Urinary bladder (tissue), 4 donors: Measurements from ENCODE around the gene MAGEB2. TPM values are rescaled to one million over a fixed set of nuclear protein-coding genes. Genes with fewer than 3 reads are reported as not detected.

Experiments
- DNase-seq: peaks from one replicate; pipeline ENCODE4 v3.0.0-alpha.2; 2015; ENCODE audit errors: extremely low spot score
- H3K27ac ChIP-seq: one replicate; pipeline ENCODE4 v1.5.1; 2013; ENCODE audit warnings: low read depth, mild to moderate bottlenecking, moderate library complexity
- H3K36me3 ChIP-seq: one replicate; pipeline ENCODE4 v1.6.1; 2013; ENCODE audit warnings: mild to moderate bottlenecking, moderate library complexity; ENCODE audit not compliant: insufficient read depth
- H3K4me1 ChIP-seq: one replicate; pipeline ENCODE4 v1.6.1; 2013; ENCODE audit warnings: mild to moderate bottlenecking, moderate library complexity; ENCODE audit not compliant: insufficient read depth
- H3K4me3 ChIP-seq: one replicate; pipeline ENCODE4 v1.5.1; 2013; ENCODE audit warnings: low read depth, low read length
- WGBS: extraction: QIAGEN DNeasy Blood & Tissue Kit; methylation state at CpG from one replicate; pipeline ENCODE4 v1.1.7; 2013; 5-methylcytosine and 5-hydroxymethylcytosine counted together
- polyA plus RNA-seq: library from polyadenylated mRNA; stranded (reverse); fragments of 200-250 nt; gene quantifications from one replicate; pipeline ENCODE4 v1.2.3, GENCODE V29; 2013
- total RNA-seq: library from RNA; depleted of rRNA; stranded (reverse); fragments of >200 nt; gene quantifications from one replicate; pipeline ENCODE4 v1.2.3, GENCODE V29; 2014
- donor health status: healthy with polysubstance abuse.
- donor health status: healthy.

The MAGEB2 gene
- total and polyA plus RNA-seq, 2 donors: not detected

- Histone ChIP-seq H3K27ac (no peak within 1 kb of the TSS), H3K36me3 (no peaks in the 10 kb centered on the region), H3K4me3 (no peak within 1 kb of the TSS), H3K4me1 (no peaks in the 10 kb centered on the region)
- WGBS: 93% methylated on average over 10 of the region's 10 CpGs
- no peak for DNase-seq
Measured at GRCh38 chrX:30241724-30242415, 26.5 kb downstream of the MAGEB2 start, which contains the start of gene MAGEB4. Gene MAGEB4, plus strand, starts transcription at chrX:30242000. Its CDS starts 136 bp downstream, at chrX:30242136.

- WGBS: 92% methylated on average over 38 of the region's 38 CpGs
- Histone ChIP-seq H3K36me3 (no peaks in the 10 kb centered on the region), H3K27ac (no peak within 1 kb of the TSS), H3K4me3 (no peak within 1 kb of the TSS), H3K4me1 (no peaks in the 10 kb centered on the region)
- no peak for DNase-seq
Measured at GRCh38 chrX:30246769-30247489, 31.6 kb downstream of the MAGEB2 start, which contains the start of gene MAGEB1. Gene MAGEB1, plus strand, starts transcription at chrX:30247146. Its CDS starts 3,348 bp downstream, at chrX:30250494.

- H3K27ac ChIP-seq: no peak overlapping the region
- H3K4me1 ChIP-seq: no peaks in the 10 kb centered on the region
- H3K36me3 ChIP-seq: no peaks in the 10 kb centered on the region
- H3K4me3 ChIP-seq: no peak overlapping the region
- 89% methylated on average over 4 of the region's 4 CpGs for WGBS
- DNase-seq: no peak
Measured at GRCh38 chrX:30248854-30249253, 33.5 kb downstream of the MAGEB2 start.

GRCh38 chrX:30253257-30253656 lies 37.9 kb downstream of the MAGEB2 start:
- no peak overlapping the region for H3K4me3 ChIP-seq
- WGBS: 100% methylated on average over 1 of the region's 1 CpG

GRCh38 chrX:30259927-30260326 lies 44.6 kb downstream of the MAGEB2 start:
- WGBS: 66% methylated on average over 2 of the region's 2 CpGs
- Histone ChIP-seq H3K27ac (no peak overlapping the region), H3K4me3 (no peak overlapping the region), H3K36me3 (no peaks in the 10 kb centered on the region), H3K4me1 (no peaks in the 10 kb centered on the region)
- DNase-seq: no peak

More at GRCh38 chrX:30253257-30253656, 37.9 kb downstream of the MAGEB2 start:
- Histone ChIP-seq H3K4me1 (no peaks in the 10 kb centered on the region), H3K36me3 (no peaks in the 10 kb centered on the region), H3K27ac (no peak overlapping the region)
- DNase-seq: no peak

GRCh38 chrX:30261012-30261411 lies 45.6 kb downstream of the MAGEB2 start:
- DNase-seq: no peak
- Histone ChIP-seq H3K4me3 (no peak overlapping the region), H3K27ac (no peak overlapping the region)

GRCh38 chrX:30262763-30263162 lies 47.4 kb downstream of the MAGEB2 start:
- Histone ChIP-seq H3K36me3 (no peaks in the 10 kb centered on the region), H3K4me1 (no peaks in the 10 kb centered on the region), H3K27ac (no peak overlapping the region), H3K4me3 (no peak overlapping the region)
- 91% methylated on average over 1 of the region's 1 CpG for WGBS
- no peak for DNase-seq

More at GRCh38 chrX:30261012-30261411, 45.6 kb downstream of the MAGEB2 start:
- no peaks in the 10 kb centered on the region for H3K4me1 ChIP-seq
- no peaks in the 10 kb centered on the region for H3K36me3 ChIP-seq

Other genes starting within 250 kb of the MAGEB2 start
- not detected for gene MAGEB3, start 15.1 kb downstream of the MAGEB2 start, total RNA-seq
- gene MAGEB3, start 15.1 kb downstream of the MAGEB2 start, polyA plus RNA-seq: not detected
- gene MAGEB4, start 26.4 kb downstream of the MAGEB2 start, total RNA-seq: not detected
- not detected for gene MAGEB4, start 26.4 kb downstream of the MAGEB2 start, polyA plus RNA-seq
- gene MAGEB1, start 31.6 kb downstream of the MAGEB2 start, total RNA-seq: not detected
- not detected for gene MAGEB1, start 31.6 kb downstream of the MAGEB2 start, polyA plus RNA-seq
- not detected for gene NR0B1, start 93.8 kb downstream of the MAGEB2 start, total RNA-seq
- not detected for gene NR0B1, start 93.8 kb downstream of the MAGEB2 start, polyA plus RNA-seq